B cell (primary cell): ENCODE data around the gene ACER2. TPM values are rescaled to one million over a fixed set of nuclear protein-coding genes. Genes with fewer than 3 reads are reported as not detected.

Source experiments
- ATAC-seq: fragments of 200-7000 bp; cut with Tn5 transposase; one replicate; pipeline ENCODE4 v1.10.0; 2021; ENCODE audit warnings: low read depth, mild to moderate bottlenecking, moderate number of reproducible peaks, moderate library complexity
- CTCF ChIA-PET: fragments of 350-600 bp; sonication (Branson Sonifier 250); formaldehyde crosslinking; loops from one replicate; lab custom pipeline; 2021; ENCODE audit warnings: antibody characterized with exemption, inconsistent platforms; lab: Charles Lee
- POLR2A ChIA-PET: fragments of 350-600 bp; sonication (Branson Sonifier 250); formaldehyde crosslinking; loops from one replicate; lab custom pipeline; 2021; ENCODE audit warnings: antibody characterized with exemption; lab: Charles Lee
- DNase-seq: peaks from one replicate; pipeline ENCODE4 v3.0.0; 2013
- H2AFZ ChIP-seq: 2 replicates; pipeline ENCODE4 v1.6.1; 2012; ENCODE audit warnings: mild to moderate bottlenecking, low read depth, low read length; ENCODE audit not compliant: insufficient read depth, poor library complexity, severe bottlenecking
- H3K27ac ChIP-seq, 2 donors: 1 replicate in 1 of 2; 2 replicates in 1 of 2; pipeline ENCODE4 v1.5.1; 2012 to 2013; ENCODE audit warnings: low read length in 2 of 2, mild to moderate bottlenecking in 2 of 2, moderate library complexity in 1 of 2
- H3K27me3 ChIP-seq, 4 experiments: fragments of 200-600 bp in 1 of 4; sonication (generic) in 1 of 4; replicated peaks in 1 of 4; 1 replicate in 2 of 4; 2 replicates in 2 of 4; pipeline versions ENCODE4 v1.6.1 to v1.7.0; 2013 to 2016; ENCODE audit warnings: low read length in 3 of 4, mild to moderate bottlenecking in 2 of 4, mixed read lengths in 1 of 4, moderate library complexity in 1 of 4; ENCODE audit not compliant: insufficient read depth in 4 of 4, control insufficient read depth in 3 of 4; ENCODE audit errors: control extremely low read depth in 1 of 4
- H3K36me3 ChIP-seq, 2 experiments: replicated peaks in 1 of 2; 1 replicate in 1 of 2; 2 replicates in 1 of 2; pipeline versions ENCODE4 v1.6.1 to v1.7.1; 2013; ENCODE audit warnings: low read length in 1 of 2; ENCODE audit not compliant: insufficient read depth in 2 of 2, control insufficient read depth in 1 of 2; ENCODE audit errors: control extremely low read depth in 1 of 2, extremely low read depth in 1 of 2
- H3K4me1 ChIP-seq, 2 donors: fragments of 200-600 bp in 1 of 2; sonication (generic) in 1 of 2; 1 replicate in 1 of 2; 2 replicates in 1 of 2; pipeline versions ENCODE4 v1.5.1 to v1.6.1; 2013 to 2017; ENCODE audit warnings: low read length in 2 of 2; ENCODE audit not compliant: control insufficient read depth in 2 of 2, insufficient read depth in 2 of 2
- H3K4me2 ChIP-seq: replicated peaks from 2 replicates; pipeline ENCODE3; 2012; ENCODE audit warnings: mild to moderate bottlenecking, low read depth, low read length; ENCODE audit not compliant: poor library complexity, severe bottlenecking
- H3K4me3 ChIP-seq, 5 experiments: fragments of 200-600 bp in 1 of 5; sonication (generic) in 1 of 5; 1 replicate in 3 of 5; 2 replicates in 2 of 5; pipeline versions ENCODE4 v1.5.1 to v1.7.0; 2011 to 2016; ENCODE audit warnings: low read length in 4 of 5, mild to moderate bottlenecking in 4 of 5, low read depth in 2 of 5, control low read depth in 1 of 5, moderate library complexity in 1 of 5; ENCODE audit not compliant: insufficient read depth in 1 of 5; ENCODE audit errors: control extremely low read depth in 1 of 5, extremely low read depth in 1 of 5
- H3K79me2 ChIP-seq: fragments of 200-600 bp; sonication (generic); one replicate; pipeline ENCODE4 v1.6.0; 2016; ENCODE audit warnings: low read length; ENCODE audit not compliant: control insufficient read depth, insufficient read depth
- H3K9ac ChIP-seq: fragments of 200-600 bp; sonication (generic); 2 replicates; pipeline ENCODE4 v1.6.1; 2017; ENCODE audit warnings: mild to moderate bottlenecking, low read length, moderate library complexity
- H3K9me3 ChIP-seq, 3 donors: one replicate each; pipeline versions ENCODE4 v1.6.1 to v1.7.1; 2013; ENCODE audit warnings: low read length in 2 of 3; ENCODE audit not compliant: control insufficient read depth in 2 of 3, insufficient read depth in 1 of 3; ENCODE audit errors: control extremely low read depth in 1 of 3
- H4K20me1 ChIP-seq: 2 replicates; pipeline ENCODE4 v1.6.0; 2012; ENCODE audit warnings: mild to moderate bottlenecking, low read length; ENCODE audit not compliant: insufficient read depth, control insufficient read depth, poor library complexity, severe bottlenecking
- H3K27ac Mint-ChIP-seq: one replicate; pipeline ENCODE4 v1.8.0; 2021; ENCODE audit warnings: mixed read lengths
- H3K27me3 Mint-ChIP-seq: one replicate; pipeline ENCODE4 v1.8.0; 2021; ENCODE audit warnings: mixed read lengths
- H3K4me1 Mint-ChIP-seq: one replicate; pipeline ENCODE4 v1.8.0; 2021; ENCODE audit warnings: mixed read lengths
- H3K4me3 Mint-ChIP-seq: one replicate; pipeline ENCODE4 v1.8.0; 2021; ENCODE audit warnings: mixed read lengths
- H3K9me3 Mint-ChIP-seq: one replicate; pipeline ENCODE4 v1.8.0; 2022; ENCODE audit warnings: mixed read lengths; ENCODE audit not compliant: insufficient read depth
- EZH2 ChIP-seq: IDR thresholded peaks from 2 replicates; pipeline ENCODE4 v1.6.1; 2012; ENCODE audit warnings: borderline replicate concordance, low read depth, mild to moderate bottlenecking, moderate library complexity, low read length; ENCODE audit not compliant: insufficient read depth, poor library complexity, severe bottlenecking
- WGBS: methylation state at CpG from one replicate; pipeline ENCODE4 v1.1.5; 2013; ENCODE audit warnings: missing lambda C conversion rate; ENCODE audit not compliant: insufficient coverage; 5-methylcytosine and 5-hydroxymethylcytosine counted together
- intact Hi-C: fragments of 100-400 bp; cut with micrococcal nuclease; formaldehyde crosslinking; loops from one replicate; pipeline ENCODE4 v1.10.0; 2022
- polyA plus RNA-seq: library from polyadenylated mRNA; depleted of rRNA; stranded (reverse); fragments of >200 nt; gene quantifications from 2 replicates; pipeline ENCODE4 v1.2.3, GENCODE V29; 2012
- total RNA-seq, 2 donors: library from RNA; stranded (reverse); fragments of 120-200 nt in 1 of 2; gene quantifications; 1 replicate in 1 of 2; 2 replicates in 1 of 2; pipeline versions ENCODE4 v1.2.3 to v1.2.4, GENCODE V29; 2013 to 2022
- TF ChIP-seq, protein P1 (sequence below): fragments of 200-600 bp; IDR thresholded peaks from one replicate; pipeline ENCODE4 v1.8.0; 2022; ENCODE audit warnings: antibody characterized with exemption, mild to moderate bottlenecking

Gene ACER2
- total and polyA plus RNA-seq, 2 donors (not counting 1 experiment from before 2014, with no cell fraction given), result 1.1 to 5.5 TPM

DNA sequence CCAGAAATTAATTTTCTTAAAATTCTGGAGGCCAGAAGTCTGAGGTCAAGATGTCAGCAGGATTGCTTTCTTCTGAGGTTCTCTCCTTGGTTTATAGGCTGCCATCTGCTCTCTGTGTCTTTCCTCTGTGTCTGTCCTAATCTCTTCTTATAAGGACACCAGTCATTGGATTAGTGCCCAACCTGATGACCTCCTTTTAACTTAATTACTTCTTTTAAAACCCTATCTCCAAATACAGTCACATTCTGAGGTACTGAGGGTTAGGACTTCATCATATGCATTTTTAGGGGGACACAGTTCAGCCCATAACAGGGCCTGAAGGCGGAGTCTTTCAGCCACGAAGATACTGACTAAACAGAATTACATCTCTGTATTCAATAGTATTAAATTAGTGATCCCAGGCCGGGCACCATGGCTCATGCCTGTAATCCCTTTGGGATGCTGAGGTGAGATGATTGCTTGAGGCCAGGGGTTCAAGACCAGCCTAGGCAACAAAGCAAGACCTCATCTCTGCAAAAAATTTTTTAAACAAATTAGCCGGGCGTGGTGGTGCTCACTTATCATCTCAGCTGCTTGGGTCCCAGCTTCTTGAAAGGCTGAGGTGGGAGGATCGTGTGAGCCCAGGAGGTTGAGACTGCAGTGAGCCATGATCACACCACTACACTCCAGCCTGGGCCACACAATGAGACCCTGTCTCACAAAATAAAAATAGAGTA, 22.9 kb upstream of the ACER2 start:
- Mint-ChIP-seq H3K4me3 (no peak overlapping the region), H3K4me1 (peaks cover 5% of the 10 kb centered on the region), H3K9me3 (no peaks in the 10 kb centered on the region), H3K27ac (no peak overlapping the region), H3K27me3 (peaks cover 12% of the 10 kb centered on the region)
- intact Hi-C loops, result no loop called here
- Histone ChIP-seq H3K9ac (no peak overlapping the region), H3K9me3 (no peaks in the 10 kb centered on the region), H3K4me1 (peaks cover 1 to 3% of the 10 kb centered on the region in 2 donors), H3K27ac (no peak overlapping the region), H3K79me2 (no peaks in the 10 kb centered on the region), H3K36me3 (no peaks in the 10 kb centered on the region), H3K4me3 (no peak overlapping the region), H3K4me2 (no peak overlapping the region), H3K27me3 (peaks cover 0 to 5% (median 2%) of the 10 kb centered on the region in 4 experiments), H4K20me1 (no peaks in the 10 kb centered on the region), H2AFZ (no peak overlapping the region)
- no CpG with 5 or more reads among the region's 6 CpGs for WGBS
- no peak for DNase-seq
- ChIA-PET CTCF (no interaction called here), POLR2A (no interaction called here)
- TF ChIP-seq, protein P1, sequence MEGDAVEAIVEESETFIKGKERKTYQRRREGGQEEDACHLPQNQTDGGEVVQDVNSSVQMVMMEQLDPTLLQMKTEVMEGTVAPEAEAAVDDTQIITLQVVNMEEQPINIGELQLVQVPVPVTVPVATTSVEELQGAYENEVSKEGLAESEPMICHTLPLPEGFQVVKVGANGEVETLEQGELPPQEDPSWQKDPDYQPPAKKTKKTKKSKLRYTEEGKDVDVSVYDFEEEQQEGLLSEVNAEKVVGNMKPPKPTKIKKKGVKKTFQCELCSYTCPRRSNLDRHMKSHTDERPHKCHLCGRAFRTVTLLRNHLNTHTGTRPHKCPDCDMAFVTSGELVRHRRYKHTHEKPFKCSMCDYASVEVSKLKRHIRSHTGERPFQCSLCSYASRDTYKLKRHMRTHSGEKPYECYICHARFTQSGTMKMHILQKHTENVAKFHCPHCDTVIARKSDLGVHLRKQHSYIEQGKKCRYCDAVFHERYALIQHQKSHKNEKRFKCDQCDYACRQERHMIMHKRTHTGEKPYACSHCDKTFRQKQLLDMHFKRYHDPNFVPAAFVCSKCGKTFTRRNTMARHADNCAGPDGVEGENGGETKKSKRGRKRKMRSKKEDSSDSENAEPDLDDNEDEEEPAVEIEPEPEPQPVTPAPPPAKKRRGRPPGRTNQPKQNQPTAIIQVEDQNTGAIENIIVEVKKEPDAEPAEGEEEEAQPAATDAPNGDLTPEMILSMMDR, result no peak
- TF ChIP-seq EZH2, result no peak
- no peak for ATAC-seq

DNA sequence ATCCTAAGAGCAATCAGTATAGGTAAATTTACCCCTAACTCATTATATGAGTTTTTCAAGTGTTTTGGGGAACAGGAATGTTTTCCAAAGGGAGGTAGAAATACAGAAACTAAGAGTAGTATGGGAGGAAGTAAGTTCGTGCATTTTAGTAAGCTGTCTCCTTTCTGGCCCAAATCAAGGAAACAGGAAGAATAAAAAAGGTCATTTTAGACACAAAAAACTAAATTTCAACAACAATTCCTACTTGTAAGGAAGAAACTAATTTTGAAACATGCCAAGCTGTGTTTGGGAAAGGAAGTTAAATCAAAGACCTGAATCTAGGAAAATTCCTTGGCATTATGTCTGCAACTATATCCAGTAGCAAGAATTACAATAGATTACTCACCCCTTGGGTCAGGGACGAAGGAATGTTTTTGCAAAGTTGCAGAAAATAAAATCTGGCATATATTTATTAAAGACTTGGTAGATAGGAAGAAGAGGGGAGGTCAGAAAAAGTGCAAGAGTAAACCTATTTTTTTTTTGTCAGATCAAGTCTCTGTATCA, 22.2 kb upstream of the ACER2 start:
- Histone ChIP-seq H4K20me1 (no peaks in the 10 kb centered on the region), H3K27ac (no peak overlapping the region), H3K9me3 (no peaks in the 10 kb centered on the region), H2AFZ (no peak overlapping the region), H3K79me2 (no peaks in the 10 kb centered on the region), H3K4me3 (no peak overlapping the region), H3K9ac (no peak overlapping the region), H3K4me2 (no peak overlapping the region), H3K36me3 (no peaks in the 10 kb centered on the region), H3K27me3 (peaks cover 0 to 5% (median 2%) of the 10 kb centered on the region in 4 experiments), H3K4me1 (no peaks in the 10 kb centered on the region)
- DNase-seq, result no peak
- Mint-ChIP-seq H3K4me3 (no peak overlapping the region), H3K4me1 (peaks cover 2% of the 10 kb centered on the region), H3K9me3 (no peaks in the 10 kb centered on the region), H3K27me3 (peaks cover 12% of the 10 kb centered on the region), H3K27ac (no peak overlapping the region)
- intact Hi-C loops, result no loop called here
- ATAC-seq, result no peak
- POLR2A ChIA-PET, result no interaction called here
- no CpG with 5 or more reads among the region's 2 CpGs for WGBS
- CTCF ChIA-PET, result no interaction called here
- TF ChIP-seq, protein P1, result no peak
- TF ChIP-seq EZH2, result no peak
